HepG2 (cell line): Measurements from ENCODE around the gene DCST2. TPM values are rescaled to one million over a fixed set of nuclear protein-coding genes. Genes with fewer than 3 reads are reported as not detected.

ENCODE experiments used
- ATF4 ChIP-seq, 2 experiments: fragments of 450-650 bp in 1 of 2; sonication (generic) in 1 of 2; formaldehyde crosslinking; IDR thresholded peaks; 2 replicates each; pipeline versions ENCODE4 v1.5.0 to v1.8.0; 2020 to 2022; ENCODE audit warnings: mild to moderate bottlenecking in 1 of 2, missing genetic modification reagents in 1 of 2
- ELF1 ChIP-seq: sonication (generic); formaldehyde crosslinking; IDR thresholded peaks from 2 replicates; pipeline ENCODE4 v1.4.0; 2020; ENCODE audit warnings: missing genetic modification reagents
- GABPA ChIP-seq, 2 experiments: IDR thresholded peaks; 2 replicates each; pipeline ENCODE4 v1.6.1; 2011 to 2016; ENCODE audit warnings: low read depth in 2 of 2, low read length in 1 of 2, missing biosample characterization in 1 of 2, missing genetic modification characterization in 1 of 2
- GATAD1 ChIP-seq: IDR thresholded peaks from 2 replicates; pipeline ENCODE4 v1.6.1; 2016; ENCODE audit warnings: missing genetic modification reagents, missing compliant biosample characterization
- HMGXB3 ChIP-seq: sonication (generic); formaldehyde crosslinking; IDR thresholded peaks from 2 replicates; pipeline ENCODE4 v1.4.0; 2020; ENCODE audit warnings: missing genetic modification reagents, borderline replicate concordance
- HNF1B ChIP-seq: sonication (generic); formaldehyde crosslinking; IDR thresholded peaks from 2 replicates; pipeline ENCODE4 v1.5.1; 2020; ENCODE audit warnings: mild to moderate bottlenecking, moderate library complexity, missing genetic modification reagents
- KDM4B ChIP-seq: sonication (generic); formaldehyde crosslinking; IDR thresholded peaks from 2 replicates; pipeline ENCODE4 v1.4.0; 2020; ENCODE audit warnings: missing genetic modification reagents
- NR2F2 ChIP-seq: IDR thresholded peaks from 2 replicates; pipeline ENCODE4 v1.6.1; 2012; ENCODE audit warnings: low read depth, inconsistent platforms, borderline replicate concordance
- PHF21A ChIP-seq: sonication (generic); formaldehyde crosslinking; IDR thresholded peaks from 2 replicates; pipeline ENCODE4 v1.5.0; 2020; ENCODE audit warnings: mild to moderate bottlenecking, missing genetic modification reagents
- SIN3A ChIP-seq: IDR thresholded peaks from 2 replicates; pipeline ENCODE4 v1.6.1; 2011; ENCODE audit warnings: low read depth, mild to moderate bottlenecking, control low read depth, low read length, borderline replicate concordance
- SP1 ChIP-seq, 2 experiments: fragments of 450-650 bp in 1 of 2; sonication (generic) in 1 of 2; formaldehyde crosslinking in 1 of 2; IDR thresholded peaks; 2 replicates each; pipeline versions ENCODE4 v1.4.0 to v1.6.1; 2016 to 2020; ENCODE audit warnings: missing genetic modification reagents in 1 of 2
- TBX3 ChIP-seq: fragments of 450-650 bp; IDR thresholded peaks from 2 replicates; pipeline ENCODE4 v1.6.1; 2017; ENCODE audit warnings: antibody characterized with exemption, mild to moderate bottlenecking, inconsistent platforms, borderline replicate concordance
- ZNF350 ChIP-seq: sonication (generic); formaldehyde crosslinking; IDR thresholded peaks from 2 replicates; pipeline ENCODE4 v1.4.0; 2020; ENCODE audit warnings: mild to moderate bottlenecking, low read depth, missing genetic modification reagents, borderline replicate concordance
- ZNF44 ChIP-seq: sonication (generic); formaldehyde crosslinking; IDR thresholded peaks from 2 replicates; pipeline ENCODE4 v1.5.1; 2020; ENCODE audit warnings: mild to moderate bottlenecking, missing genetic modification reagents
- ZNF574 ChIP-seq: sonication (generic); formaldehyde crosslinking; IDR thresholded peaks from 2 replicates; pipeline ENCODE4 v1.4.0; 2020; ENCODE audit warnings: missing genetic modification reagents
- ZNF724P ChIP-seq: sonication (generic); formaldehyde crosslinking; IDR thresholded peaks from 2 replicates; pipeline ENCODE4 v1.8.0; 2022; ENCODE audit warnings: missing genetic modification reagents, borderline replicate concordance
- ZNF781 ChIP-seq: sonication (generic); formaldehyde crosslinking; IDR thresholded peaks from 2 replicates; pipeline ENCODE4 v1.5.1; 2020; ENCODE audit warnings: borderline replicate concordance, mild to moderate bottlenecking, missing genetic modification reagents; ENCODE audit errors: not compliant biosample characterization
- polyA plus RNA-seq, 8 experiments: library from polyadenylated mRNA; depleted of rRNA in 3 of 8; stranded (reverse) in 7 of 8; unstranded in 1 of 8; fragments of >200 nt; fragmentation: Illumina TruSeq in 4 of 8; extraction: Trizol in 4 of 8; gene quantifications; 2 replicates each; pipeline versions ENCODE4 v1.2.1 to v1.2.3, GENCODE V29; 2011 to 2016; ENCODE audit warnings: low read depth in 4 of 8, missing spikeins in 1 of 8, mixed read lengths in 1 of 8; ENCODE audit not compliant: insufficient read depth in 1 of 8
- total RNA-seq, 5 experiments: library from RNA; depleted of rRNA; stranded (reverse); fragments of >200 nt; fragmentation: Illumina TruSeq; extraction: Trizol; gene quantifications; 2 replicates each; pipeline ENCODE4 v1.2.3, GENCODE V29; 2016; ENCODE audit warnings: low read depth in 1 of 5

The DCST2 gene
- total and polyA plus RNA-seq, 2 of the 13 experiments (the other 11 are each of a cell fraction or from before 2014, with no cell fraction given): 0.74 TPM; not detected in 1

- TF ChIP-seq ZNF574 (CRISPR knock-in tag): peak; percentile 48; the same call in 1 of the 2 replicates
- peak; percentile 71 for TF ChIP-seq PHF21A (CRISPR knock-in tag)
- TF ChIP-seq ELF1 (CRISPR knock-in tag): peak; percentile 93
- peak; percentile 94 for TF ChIP-seq GATAD1 (CRISPR knock-in tag)
- TF ChIP-seq SP1 (IDR thresholded peaks at IDR 0.05): no peak
- peak; percentile 66 for TF ChIP-seq SP1 (CRISPR knock-in tag; IDR thresholded peaks at IDR 0.05)
- TF ChIP-seq SIN3A: peak; percentile 90; the same call in 1 of the 2 replicates
- TF ChIP-seq ZNF724P (CRISPR knock-in tag): no peak
- peak; percentile 82; the same call in 1 of the 2 replicates for TF ChIP-seq TBX3
- peak; percentile 78 for TF ChIP-seq GABPA (IDR thresholded peaks at IDR 0.05; ENCODE audit: low read depth, low read length)
- peak; percentile 96 for TF ChIP-seq GABPA (CRISPR knock-in tag; IDR thresholded peaks at IDR 0.05; ENCODE audit: low read depth)
- peak; percentile 44; the same call in 1 of the 2 replicates for TF ChIP-seq HMGXB3 (CRISPR knock-in tag)
- 0 out of 4 replicates have a peak, but pooled peaks of 1 of the 2 experiments have one; percentile 45 for TF ChIP-seq ATF4 (CRISPR knock-in tag; IDR thresholded peaks at IDR 0.05)
- peak; percentile 75; the same call in 1 of the 2 replicates for TF ChIP-seq ZNF44 (CRISPR knock-in tag)
- 0 out of 2 replicates have a peak, but pooled peaks have one; percentile 61 for TF ChIP-seq KDM4B (CRISPR knock-in tag)
- peak; percentile 72; the same call in 1 of the 2 replicates for TF ChIP-seq HNF1B (CRISPR knock-in tag)
- no peak for TF ChIP-seq ZNF781
- 0 out of 2 replicates have a peak, but pooled peaks have one; percentile 31 for TF ChIP-seq NR2F2
- peak; percentile 69; the same call in 1 of the 2 replicates for TF ChIP-seq ZNF350
These were observed 50.5 kb downstream of the DCST2 start, which contains the start of gene FLAD1 (continued) for GRCh38 chr1:154982897-154983648.
